K562 (cell line): ENCODE results near the gene B3GALT6. TPM values are rescaled to one million over a fixed set of nuclear protein-coding genes. Genes with fewer than 3 reads are reported as not detected.

Experiments used
- ATAC-seq: fragments of 200-7000 bp; cut with Tn5 transposase; 3 replicates; pipeline ENCODE4 v1.9.1; 2020; ENCODE audit warnings: moderate library complexity
- BruUV-seq: library from RNA; stranded (reverse); fragments of 400-500 nt; replicated peaks from 2 replicates; lab custom pipeline; 2021; lab: Mats Ljungman, UMichigan
- CTCF ChIA-PET: fragments of 300-600 bp; formaldehyde crosslinking; extraction: SDS; loops from one replicate; lab custom pipeline; 2021; ENCODE audit warnings: low intra/inter-chr PET ratio; lab: Yijun Ruan, JAX
- POLR2A ChIA-PET: fragments of 300-600, 350-650 bp; sonication (Branson Sonifier 250); formaldehyde crosslinking; extraction: SDS; loops from one replicate; lab custom pipeline; 2021; ENCODE audit warnings: antibody characterized with exemption, inconsistent platforms; lab: Yijun Ruan, JAX
- DNase-seq, 4 experiments: peaks; one replicate each; pipeline versions ENCODE4 v3.0.0 to v3.0.0-alpha.2; 2011 to 2018; ENCODE audit warnings: low spot score in 3 of 4, mixed read lengths in 3 of 4; ENCODE audit errors: extremely low read depth in 1 of 4
- FAIRE-seq: peaks from 2 replicates; lab custom pipeline; 2011; peaks lifted over from hg19 to GRCh38; lab: Jason Lieb, UNC
- H2AFZ ChIP-seq: 2 replicates; pipeline ENCODE4 v1.6.0; 2011; ENCODE audit warnings: low read depth, low read length, control low read depth, inconsistent platforms
- H3K27ac ChIP-seq: fragments of 200-600 bp; 3 replicates; pipeline ENCODE4 v1.8.0; 2011; ENCODE audit warnings: low read depth, mild to moderate bottlenecking, control low read depth, inconsistent platforms, low read length, moderate library complexity, mixed read lengths; ENCODE audit errors: extremely low read depth
- H3K27me3 ChIP-seq, 2 experiments: fragments of 300-600 bp in 1 of 2; 2 replicates in 1 of 2; 3 replicates in 1 of 2; pipeline versions ENCODE4 v1.6.0 to v1.8.0; 2011; ENCODE audit warnings: inconsistent platforms in 2 of 2, low read length in 2 of 2, mild to moderate bottlenecking in 1 of 2, mixed read lengths in 1 of 2, moderate library complexity in 1 of 2; ENCODE audit not compliant: control insufficient read depth in 2 of 2, insufficient read depth in 2 of 2
- H3K36me3 ChIP-seq: fragments of 300-600 bp; 3 replicates; pipeline ENCODE4 v1.8.0; 2011; ENCODE audit warnings: mild to moderate bottlenecking, low read length, inconsistent platforms; ENCODE audit not compliant: control insufficient read depth, insufficient read depth
- H3K4me1 ChIP-seq, 2 experiments: fragments of 200-600 bp in 1 of 2; replicated peaks in 1 of 2; 2 replicates in 1 of 2; 3 replicates in 1 of 2; pipeline versions ENCODE4 v1.5.1 to v1.8.0; 2011; ENCODE audit warnings: inconsistent platforms in 2 of 2, low read length in 2 of 2, mild to moderate bottlenecking in 1 of 2, mixed read lengths in 1 of 2, moderate library complexity in 1 of 2; ENCODE audit not compliant: control insufficient read depth in 2 of 2, insufficient read depth in 2 of 2
- H3K4me2 ChIP-seq: 2 replicates; pipeline ENCODE4 v1.6.1; 2011; ENCODE audit warnings: low read length, control low read depth, inconsistent platforms, mixed read lengths; ENCODE audit not compliant: insufficient read depth
- H3K4me3 ChIP-seq: fragments of 200-600 bp; sonication (generic), shearing (Covaris generic); 2 replicates; pipeline ENCODE4 v1.5.1; 2016; ENCODE audit warnings: control low read depth, inconsistent platforms
- H3K79me2 ChIP-seq: fragments of 200-600 bp; 3 replicates; pipeline ENCODE4 v1.8.0; 2011; ENCODE audit warnings: low read length, inconsistent platforms; ENCODE audit not compliant: control insufficient read depth, insufficient read depth
- H3K9ac ChIP-seq, 2 experiments: 2 replicates each; pipeline versions ENCODE4 v1.6.0 to v1.6.1; 2011; ENCODE audit warnings: low read depth in 2 of 2, low read length in 2 of 2, control low read depth in 1 of 2, inconsistent platforms in 1 of 2, mild to moderate bottlenecking in 1 of 2, mixed read lengths in 1 of 2; ENCODE audit not compliant: insufficient read depth in 1 of 2
- H3K9me1 ChIP-seq: one replicate; pipeline ENCODE4 v1.6.0; 2011; ENCODE audit warnings: inconsistent platforms, mild to moderate bottlenecking, low read length, moderate library complexity; ENCODE audit not compliant: control insufficient read depth, insufficient read depth
- H3K9me3 ChIP-seq: replicated peaks from 2 replicates; pipeline ENCODE4 v1.5.1; 2011; ENCODE audit warnings: low read depth, low read length, inconsistent platforms; ENCODE audit not compliant: control insufficient read depth, insufficient read depth
- H4K20me1 ChIP-seq: replicated peaks from 2 replicates; pipeline ENCODE4 v1.6.1; 2011; ENCODE audit warnings: low read length, inconsistent platforms, mixed read lengths; ENCODE audit not compliant: control insufficient read depth, insufficient read depth
- BRCA1 ChIP-seq, 2 experiments: fragments of 450-650 bp in 1 of 2; sonication (generic) in 1 of 2; formaldehyde crosslinking in 1 of 2; IDR thresholded peaks; 2 replicates each; pipeline versions ENCODE4 v1.5.0 to v1.6.1; 2017 to 2020; ENCODE audit warnings: mild to moderate bottlenecking in 1 of 2, missing genetic modification reagents in 1 of 2
- CBFA2T3 ChIP-seq: fragments of 450-650 bp; IDR thresholded peaks from 2 replicates; pipeline ENCODE4 v1.6.1; 2017
- MIER1 ChIP-seq: fragments of 450-650 bp; IDR thresholded peaks from 2 replicates; pipeline ENCODE4 v1.6.1; 2016; ENCODE audit warnings: antibody characterized with exemption, mild to moderate bottlenecking, low read depth
- MTA2 ChIP-seq: fragments of 450-650 bp; IDR thresholded peaks from 2 replicates; pipeline ENCODE4 v1.6.1; 2016; ENCODE audit warnings: low read depth
- POLR2G ChIP-seq: fragments of 200-400 bp; formaldehyde crosslinking; IDR thresholded peaks from 2 replicates; pipeline ENCODE4 v1.6.1; 2017; ENCODE audit warnings: low read depth, mild to moderate bottlenecking, antibody characterized with exemption, low read length, moderate library complexity
- RBFOX2 ChIP-seq: fragments of 200-400 bp; formaldehyde crosslinking; IDR thresholded peaks from 2 replicates; pipeline ENCODE4 v1.6.1; 2017; ENCODE audit warnings: low read depth, mild to moderate bottlenecking, low read length, moderate library complexity
- THRAP3 ChIP-seq: fragments of 450-650 bp; IDR thresholded peaks from 2 replicates; pipeline ENCODE4 v1.6.1; 2016; ENCODE audit warnings: mild to moderate bottlenecking, inconsistent platforms, borderline replicate concordance
- ZNF121 ChIP-seq: sonication (generic); formaldehyde crosslinking; conservative IDR thresholded peaks from 2 replicates; pipeline ENCODE4 v1.8.0; 2022; ENCODE audit warnings: missing genetic modification reagents
- ZNF444 ChIP-seq: fragments of 250-450 bp; sonication (Bioruptor Pico); IDR thresholded peaks from 2 replicates; pipeline ENCODE4 v1.4.0; 2020; ENCODE audit warnings: mild to moderate bottlenecking, moderate library complexity
- WGBS: fragments of 100-300 bp; shearing (Covaris generic); methylation state at CpG from one replicate; pipeline ENCODE4 v1.1.6; 2016; ENCODE audit warnings: low coverage, mixed read lengths; ENCODE audit not compliant: insufficient coverage; ENCODE audit errors: missing lambda C conversion rate; 5-methylcytosine and 5-hydroxymethylcytosine counted together
- in situ Hi-C: fragments of 300-500 bp; cut with MboI; formaldehyde crosslinking; loops from 4 replicates; pipeline ENCODE4 v1.15.0; 2018; ENCODE audit warnings: inconsistent platforms, mixed read lengths
- intact Hi-C: fragments of 100-400 bp; cut with micrococcal nuclease; formaldehyde crosslinking; loops from 2 replicates; pipeline ENCODE4 v1.14.2; 2022
- polyA plus RNA-seq, 8 experiments: library from polyadenylated mRNA; depleted of rRNA in 4 of 8; stranded (reverse) in 5 of 8; unstranded in 3 of 8; fragments of >200 nt; fragmentation: Nextera tagmentation in 2 of 8; fragmentation: Illumina TruSeq in 1 of 8; extraction: Ambion mirVana in 2 of 8; extraction: Trizol in 1 of 8; gene quantifications; 2 replicates each; pipeline versions ENCODE4 v1.2.1 to v1.2.3, GENCODE V29; 2011 to 2014; ENCODE audit warnings: inconsistent platforms in 1 of 8, missing spikeins in 1 of 8
- total RNA-seq, 7 experiments: library from RNA; depleted of rRNA in 6 of 7; stranded (reverse); fragments of >200 nt in 6 of 7; fragmentation: Illumina TruSeq in 2 of 7; extraction: Trizol in 2 of 7; gene quantifications; 2 replicates each; pipeline versions ENCODE4 v1.2.1 to v1.2.3, GENCODE V29; 2011 to 2021; ENCODE audit warnings: low replicate concordance in 1 of 7
- TF ChIP-seq, protein P1 (sequence below), 2 experiments: fragments of 450-650 bp; IDR thresholded peaks; 2 replicates each; pipeline ENCODE4 v1.6.1; 2016

Gene B3GALT6
- total and polyA plus RNA-seq, 9 of the 15 experiments (the other 6 are each of a cell fraction or from before 2014, with no cell fraction given): 0.68 to 29.8 (median 9.9) TPM

DNA sequence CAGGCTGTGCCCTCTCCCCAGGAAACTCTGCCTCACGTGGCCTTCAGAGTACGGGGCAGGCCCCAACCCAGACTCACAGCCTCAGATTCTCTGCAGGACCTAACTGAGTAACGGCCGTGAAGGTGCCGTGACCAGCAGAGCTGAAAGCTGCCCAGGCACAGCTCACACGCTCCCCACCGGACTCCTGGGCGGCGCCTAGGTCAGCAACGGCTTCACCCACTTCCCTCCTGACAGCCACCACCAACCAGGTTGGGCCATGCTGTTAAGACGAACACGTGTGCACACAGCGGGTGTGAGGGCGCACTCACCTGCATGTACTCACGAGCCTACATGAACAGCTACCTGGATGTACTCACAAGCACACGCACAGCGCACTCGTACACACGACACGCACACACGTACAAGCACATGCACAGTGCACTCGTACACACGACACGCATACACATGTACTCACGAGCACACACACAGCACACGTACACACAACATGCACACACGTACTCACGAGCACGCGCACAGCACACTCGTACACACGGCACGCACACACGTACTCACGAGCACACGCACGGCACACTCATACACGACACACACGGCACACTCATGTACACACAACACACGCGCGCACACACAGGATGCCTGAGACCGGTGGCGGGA, 9.3 kb upstream of the B3GALT6 start (continued):
- TF ChIP-seq, protein P1, sequence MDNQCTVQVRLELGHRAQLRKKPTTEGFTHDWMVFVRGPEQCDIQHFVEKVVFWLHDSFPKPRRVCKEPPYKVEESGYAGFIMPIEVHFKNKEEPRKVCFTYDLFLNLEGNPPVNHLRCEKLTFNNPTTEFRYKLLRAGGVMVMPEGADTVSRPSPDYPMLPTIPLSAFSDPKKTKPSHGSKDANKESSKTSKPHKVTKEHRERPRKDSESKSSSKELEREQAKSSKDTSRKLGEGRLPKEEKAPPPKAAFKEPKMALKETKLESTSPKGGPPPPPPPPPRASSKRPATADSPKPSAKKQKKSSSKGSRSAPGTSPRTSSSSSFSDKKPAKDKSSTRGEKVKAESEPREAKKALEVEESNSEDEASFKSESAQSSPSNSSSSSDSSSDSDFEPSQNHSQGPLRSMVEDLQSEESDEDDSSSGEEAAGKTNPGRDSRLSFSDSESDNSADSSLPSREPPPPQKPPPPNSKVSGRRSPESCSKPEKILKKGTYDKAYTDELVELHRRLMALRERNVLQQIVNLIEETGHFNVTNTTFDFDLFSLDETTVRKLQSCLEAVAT (IDR thresholded peaks at IDR 0.05): 0 out of 4 replicates have a peak, but pooled peaks of 1 of the 2 experiments have one; percentile 44
- TF ChIP-seq ZNF444 (CRISPR knock-in tag): no peak
- TF ChIP-seq MIER1: no peak
- TF ChIP-seq MTA2: no peak
- TF ChIP-seq CBFA2T3: no peak

DNA sequence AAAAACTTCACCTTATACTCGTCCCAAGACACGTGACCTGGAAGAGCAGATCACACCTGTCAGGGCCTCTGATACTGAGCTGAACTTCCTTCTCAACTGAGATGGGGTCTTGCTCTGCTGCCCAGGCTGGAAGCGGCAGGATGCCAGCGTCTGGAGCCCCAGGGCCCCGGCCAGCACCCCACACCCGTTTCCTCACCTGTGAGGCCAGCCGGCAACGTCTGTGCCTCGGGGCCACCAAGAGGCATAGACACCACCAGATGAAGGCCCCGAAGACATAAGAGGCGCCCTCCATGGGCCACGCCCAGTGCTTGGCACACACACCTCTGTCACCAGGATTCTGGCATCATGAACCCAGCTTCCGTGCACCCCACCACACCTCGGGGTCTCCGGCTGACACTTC, 8.7 kb upstream of the B3GALT6 start:
- in situ Hi-C loops: no loop called here
- intact Hi-C loops: no loop called here
- WGBS: 100% methylated on average over 13 of the region's 15 CpGs
- Histone ChIP-seq H3K4me3 (no peak overlapping the region), H3K79me2 (peaks cover 43% of the 10 kb centered on the region), H3K27ac (no peak overlapping the region), H3K36me3 (peaks cover 97% of the 10 kb centered on the region; the same call in 2 of the 3 replicates), H3K9ac (no peak overlapping the region), H2AFZ (no peak overlapping the region), H3K27me3 (no peaks in the 10 kb centered on the region), H3K9me1 (no peaks in the 10 kb centered on the region), H3K9me3 (no peaks in the 10 kb centered on the region), H4K20me1 (peaks cover 9% of the 10 kb centered on the region; the same call in 1 of the 2 replicates), H3K4me1 (peaks cover 0 to 63% of the 10 kb centered on the region in 2 experiments; a peak in 1 of 5 replicates), H3K4me2 (no peak overlapping the region)
- no peak for FAIRE-seq
- POLR2A ChIA-PET: interaction anchor here (1.2 kb wide), 1 partner anchor 10 kb away, joined by 3 read pairs; no protein-coding TSS in a partner anchor
- CTCF ChIA-PET: no interaction called here
- no TSS peak for BruUV-seq
- DNase-seq: no peak
- peak; percentile 51; the same call in 1 of the 2 replicates for TF ChIP-seq POLR2G
- peak; percentile 73 for TF ChIP-seq ZNF121 (CRISPR knock-in tag)
- peak; percentile 34; the same call in 1 of the 2 replicates for TF ChIP-seq RBFOX2
- no peak for TF ChIP-seq BRCA1 (IDR thresholded peaks at IDR 0.05)
- TF ChIP-seq BRCA1 (CRISPR knock-in tag; IDR thresholded peaks at IDR 0.05): 0 out of 2 replicates have a peak, but pooled peaks have one; percentile 24
- TF ChIP-seq THRAP3: no peak
- no peak for ATAC-seq
